Measurements from ENCODE around the gene CLCA4.

The CLCA4 gene

DNA sequence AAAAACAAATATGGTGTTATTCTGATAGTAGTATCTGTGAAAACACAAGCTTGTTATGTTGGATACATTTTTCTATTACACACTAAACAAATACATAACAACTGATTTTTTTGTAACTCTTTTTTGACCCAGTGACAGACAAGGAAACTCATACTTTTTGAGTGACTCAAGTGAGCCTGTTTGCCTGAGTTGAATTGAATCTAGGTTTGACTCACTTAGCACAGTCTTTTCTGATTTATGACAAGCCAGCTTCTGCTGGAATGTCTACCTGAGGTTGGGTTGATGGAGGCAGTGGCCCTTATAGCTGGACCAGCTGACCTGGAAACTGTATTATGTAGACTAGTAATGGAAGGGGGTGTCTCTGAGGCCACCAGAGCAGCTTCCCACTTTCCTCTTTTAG is 4.2 kb upstream of the CLCA4 start:
- no peak for TF ChIP-seq CTCF (IDR thresholded peaks at IDR 0.05; ENCODE audit: low read depth, low read length, missing control alignments)
- no peak overlapping the region for H3K4me3 ChIP-seq (replicated peaks; ENCODE audit: low read depth, low read length)
- DNase-seq (ENCODE audit: extremely low read depth, low read depth) = no peak

DNA sequence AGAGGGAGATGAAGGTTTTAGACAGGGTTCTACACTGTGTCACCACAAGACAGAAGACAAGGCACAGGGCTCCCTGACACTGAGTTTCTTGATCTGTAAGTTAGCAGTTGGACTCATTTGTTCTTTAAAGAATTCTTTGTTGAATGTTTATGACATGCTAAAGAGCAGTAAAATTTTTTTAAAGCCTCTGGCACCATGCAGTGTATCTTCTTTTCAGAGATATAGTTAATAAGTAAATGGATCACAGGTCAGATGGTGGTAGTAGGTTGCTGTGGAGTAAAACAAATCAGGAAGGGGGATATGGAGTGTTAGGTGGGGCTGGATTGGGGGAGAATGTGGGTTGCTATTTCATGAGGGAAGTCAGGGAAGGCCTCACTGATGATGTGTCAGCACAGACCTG is 2.0 kb downstream of the CLCA4 start:
- DNase-seq (ENCODE audit: extremely low read depth, low read depth) = no peak
- no peak overlapping the region for H3K4me3 ChIP-seq (replicated peaks; ENCODE audit: low read depth, low read length)
- no peak for TF ChIP-seq CTCF (IDR thresholded peaks at IDR 0.05; ENCODE audit: low read depth, low read length, missing control alignments)

DNA sequence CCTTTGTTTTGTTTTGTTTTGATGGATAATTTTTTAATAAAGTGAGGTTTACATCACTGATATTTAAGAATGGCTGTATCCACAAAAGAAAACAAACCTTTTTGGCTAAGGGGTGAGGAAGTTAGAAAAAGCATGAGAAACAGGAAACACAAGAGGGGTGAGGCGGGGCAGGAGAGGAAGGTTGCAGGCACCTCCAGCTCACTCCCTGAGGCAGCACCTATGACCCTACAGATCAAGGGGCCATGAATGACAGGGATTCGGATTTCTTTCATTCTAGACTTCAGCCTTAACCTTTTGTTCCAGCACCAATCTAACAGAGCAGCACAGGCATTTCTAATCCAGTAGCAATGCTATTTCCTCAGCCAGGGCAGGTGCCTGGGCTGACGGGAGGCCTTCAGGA is 4.4 kb downstream of the CLCA4 start:
- DNase-seq (ENCODE audit: extremely low read depth, low read depth) = no peak
- no peak overlapping the region for H3K4me3 ChIP-seq (replicated peaks; ENCODE audit: low read depth, low read length)
- TF ChIP-seq CTCF (IDR thresholded peaks at IDR 0.05; ENCODE audit: low read depth, low read length, missing control alignments) = no peak

DNA sequence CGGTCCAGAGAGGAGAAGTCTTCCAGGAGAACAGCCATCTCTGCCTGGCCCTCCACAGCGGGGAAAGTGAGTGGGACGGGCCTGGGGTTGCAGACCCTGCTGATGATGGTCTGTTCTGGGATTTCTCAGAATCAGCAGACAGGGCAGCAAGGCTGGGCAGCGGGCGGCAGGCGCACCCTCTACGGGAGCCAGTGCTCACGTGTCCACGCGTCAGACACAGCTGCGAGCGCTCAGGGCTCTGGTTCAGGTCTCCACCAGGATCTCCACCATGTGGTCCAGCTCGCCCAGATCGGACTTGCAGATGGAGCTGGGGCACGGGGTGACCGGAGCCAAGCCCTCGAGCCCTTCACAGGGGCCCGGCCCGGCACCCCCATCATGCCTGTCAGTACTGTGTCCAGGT is 5.5 kb downstream of the CLCA4 start:
- DNase-seq (ENCODE audit: extremely low read depth, low read depth) = no peak
- H3K4me3 ChIP-seq (replicated peaks; ENCODE audit: low read depth, low read length) = no peak overlapping the region
- no peak for TF ChIP-seq CTCF (IDR thresholded peaks at IDR 0.05; ENCODE audit: low read depth, low read length, missing control alignments)

- TF ChIP-seq CTCF (IDR thresholded peaks at IDR 0.05; ENCODE audit: low read depth, low read length, missing control alignments) = no peak
- DNase-seq (ENCODE audit: extremely low read depth, low read depth) = no peak
- H3K4me3 ChIP-seq (replicated peaks; ENCODE audit: low read depth, low read length) = no peak overlapping the region
Measured at GRCh38 chr1:86557739-86558138, 10.9 kb downstream of the CLCA4 start.

- no peak overlapping the region for H3K4me3 ChIP-seq (replicated peaks; ENCODE audit: low read depth, low read length)
- no peak for DNase-seq (ENCODE audit: extremely low read depth, low read depth)
- TF ChIP-seq CTCF (IDR thresholded peaks at IDR 0.05; ENCODE audit: low read depth, low read length, missing control alignments) = no peak
Measured at GRCh38 chr1:86563849-86564248, 17.0 kb downstream of the CLCA4 start.

- DNase-seq (ENCODE audit: extremely low read depth, low read depth) = no peak
- no peak for TF ChIP-seq CTCF (IDR thresholded peaks at IDR 0.05; ENCODE audit: low read depth, low read length, missing control alignments)
Measured at GRCh38 chr1:86567341-86567740, 20.5 kb downstream of the CLCA4 start.

More at GRCh38 chr1:86567341-86567740, 20.5 kb downstream of the CLCA4 start:
- no peak overlapping the region for H3K4me3 ChIP-seq (replicated peaks; ENCODE audit: low read depth, low read length)
